Measurements from ENCODE around the gene CLCNKB. TPM values are rescaled to one million over a fixed set of nuclear protein-coding genes. Genes with fewer than 3 reads are reported as not detected.
"Not testable (repeated sequence)": the region's sequence is repeated elsewhere in the genome, so short reads cannot be mapped to it uniquely, and the experiment has no call there.

The CLCNKB gene
- total and polyA plus RNA-seq, 4 experiments from 2014 or later, result not detected

- no peak for DNase-seq
- ChIA-PET CTCF (ENCODE audit: partially characterized antibody) (interaction anchor here (2.8 kb wide), 1 partner anchor 11 kb away, joined by 12 read pairs; no protein-coding TSS in a partner anchor), POLR2A (ENCODE audit: partially characterized antibody) (interaction anchor here (0.7 kb wide), 1 partner anchor 55 kb away, joined by 3 read pairs; no protein-coding TSS in a partner anchor)
- intact Hi-C loops (cut with micrococcal nuclease), result no loop called here
- Histone ChIP-seq H3K27me3 (ENCODE audit: insufficient read depth, low read length) (no peaks in the 10 kb centered on the region), H3K4me3 (ENCODE audit: low read length in 2 of 2) (no peak overlapping the region), H3K4me1 (ENCODE audit: insufficient read depth, low read length) (no peaks in the 10 kb centered on the region), H3K9me3 (ENCODE audit: control insufficient read depth in 1 of 2, low read length in 2 of 2) (no peaks in the 10 kb centered on the region), H3K27ac (ENCODE audit: low read depth, low read length) (no peak overlapping the region), H3K36me3 (ENCODE audit: insufficient read depth, low read length) (no peaks in the 10 kb centered on the region)
- Mint-ChIP-seq H3K27ac (no peak overlapping the region), H3K9me3 (no peaks in the 10 kb centered on the region), H3K27me3 (peaks cover under 1 to 8% of the 10 kb centered on the region in 2 donors), H3K4me3 (no peak overlapping the region), H3K4me1 (no peaks in the 10 kb centered on the region), H3K36me3 (no peaks in the 10 kb centered on the region)
These were observed 23.3 kb upstream of the CLCNKB start for GRCh38 chr1:16020325-16020724.

- H3K27me3 ChIP-seq (ENCODE audit: insufficient read depth, low read length); DNase-seq; H3K4me1 Mint-ChIP-seq; intact Hi-C loops (cut with micrococcal nuclease); H3K4me3 Mint-ChIP-seq; CTCF ChIA-PET (ENCODE audit: partially characterized antibody); H3K4me1 ChIP-seq (ENCODE audit: insufficient read depth, low read length); H3K9me3 ChIP-seq (ENCODE audit: control insufficient read depth in 1 of 2, low read length in 2 of 2); H3K36me3 Mint-ChIP-seq; H3K36me3 ChIP-seq (ENCODE audit: insufficient read depth, low read length); H3K27ac ChIP-seq (ENCODE audit: low read depth, low read length); H3K27ac Mint-ChIP-seq; H3K4me3 ChIP-seq (ENCODE audit: low read length in 2 of 2); H3K27me3 Mint-ChIP-seq; H3K9me3 Mint-ChIP-seq: not testable (repeated sequence)
- POLR2A ChIA-PET (ENCODE audit: partially characterized antibody), result interaction anchor here (0.7 kb wide), 1 partner anchor 56 kb away, joined by 3 read pairs; no protein-coding TSS in a partner anchor
These were observed 22.7 kb upstream of the CLCNKB start for GRCh38 chr1:16020878-16021277.

GRCh38 chr1:16021681-16022080 is 21.9 kb upstream of the CLCNKB start, which contains the start of gene CLCNKA:
Gene CLCNKA, plus strand, starts transcription at chr1:16022036. Its CDS starts 584 bp downstream, at chr1:16022620.
- no peak within 1 kb of the TSS for H3K27ac ChIP-seq (ENCODE audit: low read depth, low read length)
- Mint-ChIP-seq H3K36me3 (no peaks in the 10 kb centered on the region), H3K27ac (no peak within 1 kb of the TSS), H3K4me3 (no peak within 1 kb of the TSS), H3K27me3 (peaks cover 3 to 8% of the 10 kb centered on the region in 2 donors), H3K4me1 (no peaks in the 10 kb centered on the region), H3K9me3 (no peaks in the 10 kb centered on the region)
- POLR2A ChIA-PET (ENCODE audit: partially characterized antibody), result no interaction called here
- H3K27me3 ChIP-seq (ENCODE audit: insufficient read depth, low read length), result no peaks in the 10 kb centered on the region
- peak in 1 of 5 donors; percentile 16 for DNase-seq
- H3K4me1 ChIP-seq (ENCODE audit: insufficient read depth, low read length), result no peaks in the 10 kb centered on the region
- H3K9me3 ChIP-seq (ENCODE audit: control insufficient read depth in 1 of 2, low read length in 2 of 2), result no peaks in the 10 kb centered on the region
- no peaks in the 10 kb centered on the region for H3K36me3 ChIP-seq (ENCODE audit: insufficient read depth, low read length)
- intact Hi-C loops (cut with micrococcal nuclease), result no loop called here
- CTCF ChIA-PET (ENCODE audit: partially characterized antibody), result no interaction called here
- H3K4me3 ChIP-seq (ENCODE audit: low read length in 2 of 2), result no peak within 1 kb of the TSS

GRCh38 chr1:16022393-16022792 is 21.2 kb upstream of the CLCNKB start:
- Mint-ChIP-seq H3K9me3 (no peaks in the 10 kb centered on the region), H3K27me3 (peaks cover 3 to 8% of the 10 kb centered on the region in 2 donors), H3K4me3 (no peak overlapping the region), H3K4me1 (no peaks in the 10 kb centered on the region), H3K36me3 (no peaks in the 10 kb centered on the region), H3K27ac (no peak overlapping the region)
- Histone ChIP-seq H3K36me3 (ENCODE audit: insufficient read depth, low read length) (no peaks in the 10 kb centered on the region), H3K27me3 (ENCODE audit: insufficient read depth, low read length) (no peaks in the 10 kb centered on the region), H3K4me1 (ENCODE audit: insufficient read depth, low read length) (peaks cover 7% of the 10 kb centered on the region), H3K9me3 (ENCODE audit: control insufficient read depth in 1 of 2, low read length in 2 of 2) (no peaks in the 10 kb centered on the region), H3K4me3 (ENCODE audit: low read length in 2 of 2) (no peak overlapping the region), H3K27ac (ENCODE audit: low read depth, low read length) (no peak overlapping the region)
- CTCF ChIA-PET (ENCODE audit: partially characterized antibody), result no interaction called here
- POLR2A ChIA-PET (ENCODE audit: partially characterized antibody), result no interaction called here
- DNase-seq, result no peak
- intact Hi-C loops (cut with micrococcal nuclease), result no loop called here

GRCh38 chr1:16023050-16023653 is 20.4 kb upstream of the CLCNKB start:
- H3K4me1 Mint-ChIP-seq, result peaks cover 0 to 4% (median 2%) of the 10 kb centered on the region in 4 donors
- no peak overlapping the region for H3K27ac ChIP-seq (ENCODE audit: low read depth, low read length)
- intact Hi-C loops (cut with micrococcal nuclease), result no loop called here
- ChIA-PET CTCF (ENCODE audit: partially characterized antibody) (interaction anchor here (1.1 kb wide), 1 partner anchor 14 kb away, joined by 3 read pairs; no protein-coding TSS in a partner anchor), POLR2A (ENCODE audit: partially characterized antibody) (no interaction called here)
- H3K4me3 Mint-ChIP-seq, result no peak overlapping the region
- no peaks in the 10 kb centered on the region for H3K36me3 Mint-ChIP-seq
- H3K36me3 ChIP-seq (ENCODE audit: insufficient read depth, low read length), result no peaks in the 10 kb centered on the region
- H3K27me3 ChIP-seq (ENCODE audit: insufficient read depth, low read length), result no peaks in the 10 kb centered on the region
- no peaks in the 10 kb centered on the region for H3K9me3 ChIP-seq (ENCODE audit: control insufficient read depth in 1 of 2, low read length in 2 of 2)
- DNase-seq, result peak in 1 of 5 donors; percentile 19
- H3K9me3 Mint-ChIP-seq, result no peaks in the 10 kb centered on the region
- peaks cover 7% of the 10 kb centered on the region for H3K4me1 ChIP-seq (ENCODE audit: insufficient read depth, low read length)
- H3K4me3 ChIP-seq (ENCODE audit: low read length in 2 of 2), result no peak overlapping the region
- H3K27me3 Mint-ChIP-seq, result peaks cover 3 to 13% of the 10 kb centered on the region in 2 donors
- H3K27ac Mint-ChIP-seq, result no peak overlapping the region

- H3K27ac ChIP-seq (ENCODE audit: low read depth, low read length); intact Hi-C loops (cut with micrococcal nuclease); CTCF ChIA-PET (ENCODE audit: partially characterized antibody); H3K36me3 ChIP-seq (ENCODE audit: insufficient read depth, low read length); H3K4me1 ChIP-seq (ENCODE audit: insufficient read depth, low read length); H3K27me3 ChIP-seq (ENCODE audit: insufficient read depth, low read length); H3K4me1 Mint-ChIP-seq; H3K4me3 ChIP-seq (ENCODE audit: low read length in 2 of 2); H3K9me3 ChIP-seq (ENCODE audit: control insufficient read depth in 1 of 2, low read length in 2 of 2); H3K9me3 Mint-ChIP-seq; POLR2A ChIA-PET (ENCODE audit: partially characterized antibody); H3K36me3 Mint-ChIP-seq; H3K27ac Mint-ChIP-seq; DNase-seq: not testable (repeated sequence)
- peaks cover 14 to 18% of the 10 kb centered on the region in 2 donors for H3K27me3 Mint-ChIP-seq
- H3K4me3 Mint-ChIP-seq, result peak overlapping the region in 1 of 8 donors; percentile 21
These were observed 17.3 kb upstream of the CLCNKB start for GRCh38 chr1:16026302-16026701.

GRCh38 chr1:16026723-16027484 is 16.7 kb upstream of the CLCNKB start:
- Mint-ChIP-seq H3K27ac (no peak overlapping the region), H3K4me3 (peak overlapping the region in 1 of 8 donors; percentile 69), H3K9me3 (no peaks in the 10 kb centered on the region), H3K27me3 (peaks cover 14 to 16% of the 10 kb centered on the region in 2 donors), H3K36me3 (no peaks in the 10 kb centered on the region), H3K4me1 (peaks cover 0 to 4% (median 2%) of the 10 kb centered on the region in 4 donors)
- Histone ChIP-seq H3K27ac (ENCODE audit: low read depth, low read length) (no peak overlapping the region), H3K36me3 (ENCODE audit: insufficient read depth, low read length) (no peaks in the 10 kb centered on the region), H3K4me3 (ENCODE audit: low read length in 2 of 2) (no peak overlapping the region), H3K9me3 (ENCODE audit: control insufficient read depth in 1 of 2, low read length in 2 of 2) (no peaks in the 10 kb centered on the region), H3K4me1 (ENCODE audit: insufficient read depth, low read length) (peaks cover 7% of the 10 kb centered on the region), H3K27me3 (ENCODE audit: insufficient read depth, low read length) (no peaks in the 10 kb centered on the region)
- peak in 3 of 5 donors; percentile 8 to 52 (median 11) for DNase-seq
- ChIA-PET POLR2A (ENCODE audit: partially characterized antibody) (no interaction called here), CTCF (ENCODE audit: partially characterized antibody) (no interaction called here)
- intact Hi-C loops (cut with micrococcal nuclease), result no loop called here

Data from CD4-positive, alpha-beta memory T cell (primary cell).